ENCODE measurements around the gene EFNB2. TPM values are rescaled to one million over a fixed set of nuclear protein-coding genes. Genes with fewer than 3 reads are reported as not detected.

EFNB2 gene
- total and polyA plus RNA-seq, 9 of the 15 experiments (the other 6 are each of a cell fraction or from before 2014, with no cell fraction given), result 0.01 to 0.29 (median 0.18) TPM

DNA sequence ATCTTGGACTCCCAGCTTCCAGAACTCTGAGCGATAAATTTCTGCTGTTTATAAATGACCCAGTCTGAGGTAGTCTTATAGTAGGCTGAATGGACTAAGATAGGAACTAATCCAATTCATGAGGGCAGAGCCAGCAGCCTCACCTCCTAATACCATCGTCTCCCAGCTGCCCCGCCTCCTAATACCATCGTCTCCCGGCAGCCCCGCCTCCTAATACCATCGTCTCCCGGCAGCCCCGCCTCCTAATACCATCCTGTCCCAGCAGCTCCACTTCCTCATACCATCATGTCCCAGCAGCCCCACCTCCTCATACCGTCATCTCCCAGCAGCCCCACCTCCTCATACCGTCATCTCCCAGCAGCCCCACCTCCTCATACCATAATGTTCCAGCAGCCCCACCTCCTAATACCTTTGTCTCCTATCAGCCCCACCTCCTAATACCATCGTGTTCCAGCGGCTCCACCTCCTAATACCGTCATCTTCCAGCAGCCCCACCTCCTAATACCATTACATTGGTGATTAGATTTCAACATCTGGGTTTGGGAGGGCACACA lies 34.9 kb upstream of the EFNB2 start:
- Histone ChIP-seq H3K9ac (ENCODE audit: insufficient read depth in 1 of 2, low read depth in 2 of 2, low read length in 2 of 2) (peak overlapping the region in 1 of 2 experiments; percentile 37; a peak in 2 of 4 replicates), H3K79me2 (ENCODE audit: control insufficient read depth, insufficient read depth, low read length) (peaks cover 30% of the 10 kb centered on the region), H3K27me3 (ENCODE audit: control insufficient read depth in 2 of 2, insufficient read depth in 2 of 2, low read length in 2 of 2) (no peaks in the 10 kb centered on the region), H3K36me3 (ENCODE audit: control insufficient read depth, insufficient read depth, low read length) (no peaks in the 10 kb centered on the region), H3K4me1 (replicated peaks in 1 of 2; ENCODE audit: control insufficient read depth in 2 of 2, insufficient read depth in 2 of 2, low read length in 2 of 2) (peaks cover 0 to 10% of the 10 kb centered on the region in 2 experiments; a peak in 3 of 5 replicates), H3K9me3 (replicated peaks; ENCODE audit: control insufficient read depth, insufficient read depth, low read depth, low read length) (no peaks in the 10 kb centered on the region), H3K9me1 (ENCODE audit: control insufficient read depth, insufficient read depth, low read length) (no peaks in the 10 kb centered on the region), H2AFZ (ENCODE audit: low read depth, low read length) (peak overlapping the region; percentile 58), H3K27ac (ENCODE audit: extremely low read depth, low read depth, low read length) (no peak overlapping the region), H3K4me3 (peak overlapping the region; percentile 8), H4K20me1 (replicated peaks; ENCODE audit: control insufficient read depth, insufficient read depth, low read length) (peaks cover 17% of the 10 kb centered on the region), H3K4me2 (ENCODE audit: insufficient read depth, low read length) (peak overlapping the region; percentile 62)
- peak; percentile 55 to 81 (median 58) for DNase-seq (ENCODE audit: extremely low read depth in 1 of 4, low spot score in 3 of 4)
- peak; percentile 90 for FAIRE-seq
- no TSS peak for BruUV-seq (replicated peaks)
- CTCF ChIA-PET (ENCODE audit: low intra/inter-chr PET ratio), result no interaction called here
- intact Hi-C loops (cut with micrococcal nuclease) (no loop called here), in situ Hi-C loops (cut with MboI) (no loop called here)
- peak; percentile 70 for ATAC-seq
- POLR2A ChIA-PET, result interaction anchor here (1.0 kb wide), 1 partner anchor 28 kb away, joined by 5 read pairs; no protein-coding TSS in a partner anchor
- WGBS (ENCODE audit: insufficient coverage, low coverage, missing lambda C conversion rate), result under 1% methylated on average over 14 of the region's 14 CpGs
- TF ChIP-seq, protein P1, sequence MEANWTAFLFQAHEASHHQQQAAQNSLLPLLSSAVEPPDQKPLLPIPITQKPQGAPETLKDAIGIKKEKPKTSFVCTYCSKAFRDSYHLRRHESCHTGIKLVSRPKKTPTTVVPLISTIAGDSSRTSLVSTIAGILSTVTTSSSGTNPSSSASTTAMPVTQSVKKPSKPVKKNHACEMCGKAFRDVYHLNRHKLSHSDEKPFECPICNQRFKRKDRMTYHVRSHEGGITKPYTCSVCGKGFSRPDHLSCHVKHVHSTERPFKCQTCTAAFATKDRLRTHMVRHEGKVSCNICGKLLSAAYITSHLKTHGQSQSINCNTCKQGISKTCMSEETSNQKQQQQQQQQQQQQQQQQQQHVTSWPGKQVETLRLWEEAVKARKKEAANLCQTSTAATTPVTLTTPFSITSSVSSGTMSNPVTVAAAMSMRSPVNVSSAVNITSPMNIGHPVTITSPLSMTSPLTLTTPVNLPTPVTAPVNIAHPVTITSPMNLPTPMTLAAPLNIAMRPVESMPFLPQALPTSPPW (CRISPR knock-in tag; IDR thresholded peaks at IDR 0.05), result peak; percentile 48
- TF ChIP-seq ZNF12 (CRISPR knock-in tag; IDR thresholded peaks at IDR 0.05) (peak; percentile 90), CBFA2T3 (IDR thresholded peaks at IDR 0.05) (peak; percentile 41; the same call in 1 of the 2 replicates), DACH1 (IDR thresholded peaks at IDR 0.05; ENCODE audit: partially characterized antibody) (peak; percentile 73), CREM (IDR thresholded peaks at IDR 0.05; ENCODE audit: low read depth) (peak; percentile 45; the same call in 1 of the 2 replicates), JUND (IDR thresholded peaks at IDR 0.05; ENCODE audit: borderline replicate concordance, low read depth, low read length) (0 out of 2 replicates have a peak, but pooled peaks have one; percentile 6), JUND (tag; IDR thresholded peaks at IDR 0.05; ENCODE audit: borderline replicate concordance, low read depth, low read length) (no peak), RFX1 (IDR thresholded peaks at IDR 0.05) (peak; percentile 53), ZNF197 (CRISPR knock-in tag; IDR thresholded peaks at IDR 0.05; ENCODE audit: low read depth) (no peak), TEAD1 (CRISPR knock-in tag; IDR thresholded peaks at IDR 0.05) (peak in 1 of 2 experiments; percentile 54; a peak in 1 of 4 replicates), NRF1 (conservative IDR thresholded peaks at IDR 0.05 in 1 of 2, IDR thresholded peaks at IDR 0.05 in 1 of 2) (0 out of 4 replicates have a peak, but pooled peaks of 1 of the 2 experiments have one; percentile 21), ATF7 (IDR thresholded peaks at IDR 0.05) (peak; percentile 54), ATF1 (CRISPR knock-in tag; IDR thresholded peaks at IDR 0.05) (no peak), ATF1 (tag; IDR thresholded peaks at IDR 0.05) (peak; percentile 54), BDP1 (IDR thresholded peaks at IDR 0.05; ENCODE audit: insufficient read depth, insufficient read length) (no peak), TCF3 (CRISPR knock-in tag; IDR thresholded peaks at IDR 0.05) (0 out of 2 replicates have a peak, but pooled peaks have one; percentile 9), CREB1 (IDR thresholded peaks at IDR 0.05) (no peak), CREB1 (CRISPR knock-in tag; IDR thresholded peaks at IDR 0.05) (peak; percentile 39; the same call in 1 of the 2 replicates)
- TF ChIP-seq, protein P2, sequence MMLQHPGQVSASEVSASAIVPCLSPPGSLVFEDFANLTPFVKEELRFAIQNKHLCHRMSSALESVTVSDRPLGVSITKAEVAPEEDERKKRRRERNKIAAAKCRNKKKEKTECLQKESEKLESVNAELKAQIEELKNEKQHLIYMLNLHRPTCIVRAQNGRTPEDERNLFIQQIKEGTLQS (IDR thresholded peaks at IDR 0.05), result peak; percentile 15; the same call in 1 of the 2 replicates
- TF ChIP-seq, protein P2 (CRISPR knock-in tag; conservative IDR thresholded peaks at IDR 0.05), result no peak
- TF ChIP-seq, protein P3, sequence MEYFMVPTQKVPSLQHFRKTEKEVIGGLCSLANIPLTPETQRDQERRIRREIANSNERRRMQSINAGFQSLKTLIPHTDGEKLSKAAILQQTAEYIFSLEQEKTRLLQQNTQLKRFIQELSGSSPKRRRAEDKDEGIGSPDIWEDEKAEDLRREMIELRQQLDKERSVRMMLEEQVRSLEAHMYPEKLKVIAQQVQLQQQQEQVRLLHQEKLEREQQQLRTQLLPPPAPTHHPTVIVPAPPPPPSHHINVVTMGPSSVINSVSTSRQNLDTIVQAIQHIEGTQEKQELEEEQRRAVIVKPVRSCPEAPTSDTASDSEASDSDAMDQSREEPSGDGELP (CRISPR knock-in tag; IDR thresholded peaks at IDR 0.05; ENCODE audit: borderline replicate concordance), result peak; percentile 51; the same call in 1 of the 2 replicates

Measured in K562 (cell line).